CD4-positive, alpha-beta T cell treated with Interleukin-17A for 1 hour (primary cell): ENCODE data around the gene PIPOX.

Experiments
- DNase-seq: peaks from one replicate; pipeline ENCODE4 v3.0.0-alpha.2; 2020

PIPOX gene

GRCh38 chr17:29042679-29043538, at the start of gene PIPOX:
TSS of gene PIPOX (plus strand) at chr17:29043141. CDS start at chr17:29043226, 85 bp downstream.
- peak; percentile 10 for DNase-seq

- no peak for DNase-seq
Observed at GRCh38 chr17:28993645-28994426, 49.1 kb upstream of the PIPOX start.

- DNase-seq: no peak
Observed at GRCh38 chr17:28996554-28997096, 46.3 kb upstream of the PIPOX start.

- DNase-seq: no peak
Observed at GRCh38 chr17:28997806-28998205, 45.1 kb upstream of the PIPOX start.

GRCh38 chr17:28999206-28999605, 43.7 kb upstream of the PIPOX start:
- no peak for DNase-seq

- no peak for DNase-seq
Observed at GRCh38 chr17:29000973-29001372, 42.0 kb upstream of the PIPOX start.

GRCh38 chr17:29002811-29003210, 40.1 kb upstream of the PIPOX start:
- DNase-seq: no peak

GRCh38 chr17:29003289-29003688, 39.7 kb upstream of the PIPOX start:
- DNase-seq: no peak

GRCh38 chr17:29004081-29004692, 38.8 kb upstream of the PIPOX start:
- no peak for DNase-seq

- DNase-seq: peak; percentile 38
Observed at GRCh38 chr17:29005936-29006511, 36.9 kb upstream of the PIPOX start, which contains the start of gene SEZ6. TSS of gene SEZ6 (minus strand) at chr17:29006033. CDS start at chr17:29005869, 164 bp downstream.

- no peak for DNase-seq
Observed at GRCh38 chr17:29007456-29007855, 35.5 kb upstream of the PIPOX start.

GRCh38 chr17:29007860-29008455, 35.0 kb upstream of the PIPOX start:
- no peak for DNase-seq

- no peak for DNase-seq
Observed at GRCh38 chr17:29008591-29008990, 34.4 kb upstream of the PIPOX start.

- no peak for DNase-seq
Observed at GRCh38 chr17:29010129-29010528, 32.8 kb upstream of the PIPOX start.

GRCh38 chr17:29010586-29010985, 32.4 kb upstream of the PIPOX start:
- DNase-seq: no peak

- no peak for DNase-seq
Observed at GRCh38 chr17:29012535-29012934, 30.4 kb upstream of the PIPOX start.

GRCh38 chr17:29014716-29015115, 28.2 kb upstream of the PIPOX start:
- DNase-seq: no peak

GRCh38 chr17:29016345-29017210, 26.4 kb upstream of the PIPOX start:
- DNase-seq: no peak

- DNase-seq: no peak
Observed at GRCh38 chr17:29018788-29019474, 24.0 kb upstream of the PIPOX start.

- no peak for DNase-seq
Observed at GRCh38 chr17:29019475-29020181, 23.3 kb upstream of the PIPOX start.
